RWPE1 (cell line): Measurements from ENCODE around the gene TTLL8.

Experiments
- CTCF ChIA-PET: fragments of 350-600 bp; sonication (Branson Sonifier 250); formaldehyde crosslinking; extraction: SDS; loops from one replicate; lab custom pipeline; 2021; lab: Yijun Ruan, JAX
- POLR2A ChIA-PET: fragments of 400-600 bp; formaldehyde crosslinking; extraction: SDS; loops from one replicate; lab custom pipeline; 2020; ENCODE audit warnings: antibody characterized with exemption; ENCODE audit not compliant: low non-redundant PET; lab: Yijun Ruan, JAX
- DNase-seq: peaks from one replicate; pipeline ENCODE4 v3.0.0; 2012; ENCODE audit warnings: low spot score
- H3K27ac ChIP-seq: fragments of 450-650 bp; 2 replicates; pipeline ENCODE4 v1.5.1; 2017
- TF ChIP-seq, protein P1 (sequence below): fragments of 450-650 bp; conservative IDR thresholded peaks from 2 replicates; pipeline ENCODE4 v1.5.1; 2017; ENCODE audit warnings: low read depth, mild to moderate bottlenecking

Gene TTLL8

DNA sequence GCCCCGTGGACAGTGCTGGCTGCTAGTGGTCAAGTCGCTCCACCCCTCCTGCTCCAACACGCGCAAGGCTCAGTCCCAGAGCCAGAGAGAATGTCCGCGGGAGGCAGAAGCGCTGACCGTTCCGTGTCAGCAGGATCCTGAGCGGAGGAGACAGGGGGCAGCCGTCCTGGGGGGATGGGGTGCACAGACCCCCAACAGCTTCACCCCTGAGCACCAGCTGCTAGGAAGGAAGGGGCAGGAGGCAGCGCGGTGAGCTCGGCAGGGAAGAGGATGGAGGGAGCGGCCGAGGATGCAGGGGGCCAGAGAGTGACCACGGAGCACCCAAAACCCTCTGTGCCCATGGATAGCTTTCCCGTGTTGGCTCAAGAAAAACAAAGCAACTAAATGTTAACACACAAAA lies 6.4 kb upstream of the TTLL8 start:
- no peak for DNase-seq
- no peak overlapping the region for H3K27ac ChIP-seq
- ChIA-PET CTCF (no interaction called here), POLR2A (no interaction called here)
- TF ChIP-seq, protein P1, sequence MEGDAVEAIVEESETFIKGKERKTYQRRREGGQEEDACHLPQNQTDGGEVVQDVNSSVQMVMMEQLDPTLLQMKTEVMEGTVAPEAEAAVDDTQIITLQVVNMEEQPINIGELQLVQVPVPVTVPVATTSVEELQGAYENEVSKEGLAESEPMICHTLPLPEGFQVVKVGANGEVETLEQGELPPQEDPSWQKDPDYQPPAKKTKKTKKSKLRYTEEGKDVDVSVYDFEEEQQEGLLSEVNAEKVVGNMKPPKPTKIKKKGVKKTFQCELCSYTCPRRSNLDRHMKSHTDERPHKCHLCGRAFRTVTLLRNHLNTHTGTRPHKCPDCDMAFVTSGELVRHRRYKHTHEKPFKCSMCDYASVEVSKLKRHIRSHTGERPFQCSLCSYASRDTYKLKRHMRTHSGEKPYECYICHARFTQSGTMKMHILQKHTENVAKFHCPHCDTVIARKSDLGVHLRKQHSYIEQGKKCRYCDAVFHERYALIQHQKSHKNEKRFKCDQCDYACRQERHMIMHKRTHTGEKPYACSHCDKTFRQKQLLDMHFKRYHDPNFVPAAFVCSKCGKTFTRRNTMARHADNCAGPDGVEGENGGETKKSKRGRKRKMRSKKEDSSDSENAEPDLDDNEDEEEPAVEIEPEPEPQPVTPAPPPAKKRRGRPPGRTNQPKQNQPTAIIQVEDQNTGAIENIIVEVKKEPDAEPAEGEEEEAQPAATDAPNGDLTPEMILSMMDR = no peak

DNA sequence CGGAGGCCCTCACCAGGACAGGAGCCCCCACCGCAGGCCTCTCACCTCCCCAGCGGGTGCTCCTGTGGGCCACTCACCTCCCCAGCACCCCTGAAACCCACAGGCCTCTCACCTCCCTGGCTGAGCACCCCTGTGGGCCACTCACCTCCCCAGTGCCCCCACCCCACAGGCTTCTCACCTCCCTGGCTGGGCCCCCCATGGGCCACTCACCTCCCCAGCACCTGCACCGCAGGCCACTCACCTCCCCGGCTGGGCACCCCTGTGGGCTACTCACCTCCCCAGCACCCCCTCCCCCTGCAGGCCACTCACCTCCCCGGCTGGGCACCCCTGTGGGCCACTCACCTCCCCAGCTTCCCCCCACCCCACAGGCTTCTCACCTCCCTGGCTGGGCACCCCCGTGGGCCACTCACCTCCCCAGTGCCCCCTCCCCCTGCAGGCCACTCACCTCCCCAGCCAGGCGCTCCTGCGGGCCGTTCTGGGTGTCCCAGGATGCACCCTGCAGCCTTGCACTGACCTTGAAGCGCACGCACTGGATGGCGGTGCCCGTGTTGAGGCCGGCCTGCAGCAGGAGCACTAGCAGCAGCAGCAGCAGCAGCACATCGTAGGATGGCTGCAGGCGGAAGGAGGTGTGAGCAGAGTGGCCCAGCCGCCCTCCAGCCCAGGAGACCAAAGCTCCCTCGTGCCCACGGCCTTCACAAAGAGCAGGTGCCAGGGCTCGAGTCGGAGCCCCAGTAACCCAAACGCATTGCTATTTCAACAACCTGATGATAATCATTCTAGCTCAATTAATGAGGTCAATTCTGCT lies 5.7 kb upstream of the TTLL8 start:
- TF ChIP-seq, protein P1 = no peak
- DNase-seq = no peak
- POLR2A ChIA-PET = no interaction called here
- CTCF ChIA-PET = no interaction called here
- H3K27ac ChIP-seq = no peak overlapping the region

DNA sequence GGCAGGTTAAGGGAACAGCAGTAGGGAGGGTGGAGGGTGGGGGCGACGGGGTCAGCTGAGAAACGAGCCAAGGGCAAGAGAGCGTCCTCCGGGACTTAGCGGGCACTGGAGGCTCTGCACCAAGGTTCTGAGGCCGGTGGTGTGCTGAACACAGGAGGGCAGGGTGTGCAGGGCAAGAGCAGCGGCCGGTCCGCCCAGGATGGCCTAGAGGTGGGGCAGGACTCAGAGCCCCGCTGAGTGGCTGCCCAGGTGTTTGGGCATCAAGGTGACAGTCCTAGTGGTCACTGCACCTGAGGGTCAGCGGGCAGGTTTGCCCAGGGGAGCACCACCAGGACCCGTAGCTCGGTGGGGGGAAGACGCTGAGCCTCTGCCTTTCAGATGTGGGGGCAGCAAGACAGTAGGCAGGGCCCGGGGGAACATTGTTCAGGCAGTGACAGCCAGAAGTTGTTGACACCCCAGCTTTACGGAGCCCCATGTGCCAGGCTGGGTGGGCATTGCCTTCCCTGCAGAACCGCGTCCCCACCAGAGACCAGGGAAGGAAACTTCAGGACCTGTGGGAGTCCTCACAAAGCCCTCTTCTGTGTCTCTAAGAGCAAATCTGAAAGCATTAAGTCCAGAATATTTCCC lies 4.5 kb upstream of the TTLL8 start:
- ChIA-PET CTCF (no interaction called here), POLR2A (no interaction called here)
- TF ChIP-seq, protein P1 = no peak
- no peak overlapping the region for H3K27ac ChIP-seq
- no peak for DNase-seq

DNA sequence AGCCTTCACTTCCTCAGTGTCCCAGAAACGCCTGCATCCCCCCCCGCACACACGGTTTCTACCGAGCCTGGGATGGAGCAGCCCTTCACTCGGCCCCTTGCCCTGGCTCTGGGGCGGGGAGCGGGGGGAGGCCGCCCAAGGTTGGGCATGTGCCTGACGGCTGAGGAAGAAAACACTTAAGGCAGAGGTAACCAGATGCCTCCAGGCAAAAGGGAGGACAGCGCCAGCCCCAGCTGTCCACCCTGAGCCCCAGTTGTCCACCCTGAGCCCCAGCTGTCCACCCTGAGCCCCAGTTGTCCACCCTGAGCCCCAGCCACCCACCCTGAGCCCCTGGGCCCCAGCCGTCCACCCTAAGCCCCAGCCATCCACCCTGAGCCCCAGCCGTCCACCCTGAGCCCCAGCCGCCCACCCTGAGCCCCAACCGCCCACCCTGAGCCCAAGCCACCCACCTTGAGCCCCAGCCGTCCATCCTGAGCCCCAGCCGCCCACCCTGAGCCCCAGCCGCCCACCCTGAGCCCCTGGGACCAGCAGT lies 3.8 kb upstream of the TTLL8 start:
- CTCF ChIA-PET = no interaction called here
- POLR2A ChIA-PET = no interaction called here
- TF ChIP-seq, protein P1 = no peak
- no peak for DNase-seq
- H3K27ac ChIP-seq = no peak overlapping the region

DNA sequence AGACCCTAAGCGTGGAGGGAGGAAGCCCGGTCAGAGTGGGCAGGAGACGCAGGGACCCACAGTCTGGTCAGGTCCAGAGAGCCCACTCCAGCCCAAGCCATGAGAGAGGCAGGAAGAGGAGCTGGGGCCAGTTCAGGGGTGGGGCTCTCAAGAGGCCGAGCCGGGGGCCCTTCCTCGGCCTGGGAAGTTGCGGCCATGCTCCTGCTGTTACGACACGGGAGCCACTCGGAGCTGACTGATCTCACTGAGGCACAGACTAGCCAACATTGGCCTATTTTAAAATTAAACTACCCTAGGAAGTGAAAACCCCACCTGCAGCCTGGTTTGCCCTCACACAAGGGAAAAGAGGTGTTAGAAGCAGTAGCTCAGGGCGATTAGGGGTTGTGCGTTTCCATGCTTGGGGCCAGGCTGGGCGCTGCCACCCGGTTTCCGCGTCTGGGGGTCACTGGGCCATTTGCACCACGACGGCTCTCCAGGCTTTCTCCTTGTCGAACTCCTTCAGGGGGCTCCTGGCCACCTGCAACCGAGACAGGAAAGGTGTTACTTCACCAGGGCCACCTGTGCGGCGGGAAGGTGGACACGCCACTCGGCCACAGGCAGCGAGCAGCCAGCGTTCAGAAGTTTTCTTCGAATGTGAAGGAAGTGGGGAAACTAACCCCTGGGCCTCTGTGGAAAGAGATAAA lies 3.2 kb upstream of the TTLL8 start:
- H3K27ac ChIP-seq = no peak overlapping the region
- DNase-seq = no peak
- TF ChIP-seq, protein P1 = no peak
- CTCF ChIA-PET = no interaction called here
- POLR2A ChIA-PET = no interaction called here

DNA sequence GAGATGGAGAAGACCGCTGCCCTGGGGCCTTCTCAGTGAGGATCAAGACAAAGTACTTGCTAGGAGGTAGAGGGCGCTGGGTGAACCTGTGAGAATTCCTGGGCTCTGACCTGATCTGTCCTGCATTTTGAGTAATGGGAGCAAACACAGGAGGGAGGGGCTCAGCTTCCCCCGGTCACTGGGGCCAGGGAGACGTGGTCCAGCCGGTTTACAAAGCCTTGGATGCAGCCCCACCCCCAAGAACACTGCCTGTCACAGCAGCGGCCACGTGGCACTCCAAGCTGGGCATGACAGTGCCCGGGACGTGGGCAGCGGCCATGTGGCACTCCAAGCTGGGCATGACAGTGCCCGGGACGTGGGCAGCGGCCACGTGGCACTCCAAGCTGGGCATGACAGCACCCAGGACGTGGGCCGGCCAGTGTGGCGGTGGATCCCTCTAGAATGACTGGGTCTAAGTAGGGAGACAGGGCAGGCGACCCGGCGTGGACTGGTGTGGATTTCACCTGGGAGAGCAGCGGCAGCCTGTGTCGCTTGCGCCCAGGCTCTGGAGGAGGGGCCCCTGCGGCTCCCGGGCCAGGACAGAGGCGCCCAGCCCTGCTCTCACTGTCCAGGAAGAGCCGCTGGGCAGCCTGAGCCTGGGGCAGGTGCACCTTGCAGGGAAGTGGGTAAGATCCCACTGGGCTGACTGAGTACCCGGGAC lies 2.5 kb upstream of the TTLL8 start:
- CTCF ChIA-PET = no interaction called here
- no peak overlapping the region for H3K27ac ChIP-seq
- no peak for DNase-seq

More for the DNA sequence above, 2.5 kb upstream of the TTLL8 start:
- TF ChIP-seq, protein P1 = no peak
- POLR2A ChIA-PET = no interaction called here
